DMS153 (cell line): ENCODE results near the gene RASGRP2.

Experiments
- DNase-seq: peaks from one replicate; lab custom pipeline; 2025; lab: John Stamatoyannopoulos, UW

RASGRP2 gene

GRCh38 chr11:64770120-64770519 lies 26.2 kb upstream of the RASGRP2 start:
- no peak for DNase-seq

GRCh38 chr11:64769283-64769682 lies 25.3 kb upstream of the RASGRP2 start:
- DNase-seq = no peak

- no peak for DNase-seq
Measured at GRCh38 chr11:64768300-64768694, 24.4 kb upstream of the RASGRP2 start.

GRCh38 chr11:64767344-64768299 lies 23.7 kb upstream of the RASGRP2 start:
- DNase-seq = no peak

DNA sequence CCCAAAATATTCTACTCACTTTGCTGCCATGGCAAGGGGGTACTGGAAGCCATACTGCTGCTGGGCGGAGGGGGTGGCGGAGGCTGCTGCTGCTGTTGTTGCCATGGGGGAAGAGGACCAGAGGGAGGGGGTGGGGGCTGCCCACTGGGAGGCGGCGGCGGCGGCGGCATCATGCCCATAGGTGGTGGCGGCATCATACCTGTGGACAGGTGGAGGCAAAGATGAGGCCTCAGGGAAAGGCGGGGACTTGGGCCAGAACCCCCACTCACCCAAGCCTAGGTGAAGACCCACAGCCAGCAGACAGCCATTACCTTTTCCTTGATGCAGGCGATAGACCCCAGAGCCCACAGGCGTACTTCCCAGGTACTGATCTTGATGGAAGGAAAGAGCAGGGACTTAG lies 22.9 kb upstream of the RASGRP2 start:
- DNase-seq = no peak

DNA sequence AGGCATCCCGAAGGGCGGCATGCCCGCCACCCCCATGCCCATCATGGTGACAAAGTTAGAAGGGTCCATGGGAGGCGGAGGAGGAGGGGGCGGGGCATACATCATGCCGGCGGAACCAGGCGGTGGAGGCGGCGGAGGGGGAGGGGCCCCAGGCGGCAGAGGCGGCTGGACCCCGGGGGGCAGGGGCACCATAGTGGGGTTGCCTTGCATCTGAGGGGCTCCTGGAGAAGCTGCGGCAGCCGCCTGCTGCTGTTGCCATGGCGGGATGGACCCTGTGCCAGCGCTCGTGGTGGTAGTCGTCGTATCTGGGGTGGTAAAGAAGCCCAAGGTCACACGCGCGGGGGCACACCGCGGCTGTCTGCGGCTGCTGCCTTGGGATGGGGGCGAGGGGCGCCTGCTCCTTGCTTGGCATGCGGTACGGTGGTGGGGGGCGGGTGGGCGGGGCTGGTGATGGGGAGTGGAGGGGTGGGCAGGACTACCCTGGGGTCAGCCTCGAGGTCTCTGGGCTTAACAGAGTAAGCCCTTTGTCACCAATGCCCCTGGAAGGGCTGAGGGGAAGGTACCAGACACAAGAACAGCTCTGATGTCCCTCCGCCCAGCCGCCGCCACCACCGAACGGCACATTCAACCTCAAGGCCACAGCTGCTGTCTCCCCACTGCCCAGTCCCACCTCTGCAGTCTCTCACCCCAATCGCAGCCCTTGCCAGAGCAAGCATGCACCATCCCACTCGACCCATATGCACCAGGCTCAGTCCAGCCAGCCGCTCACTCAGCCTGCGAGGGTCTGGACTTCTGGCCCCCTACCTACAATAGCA lies 22.1 kb upstream of the RASGRP2 start:
- DNase-seq = no peak

- no peak for DNase-seq
Measured at GRCh38 chr11:64765291-64765850, 21.4 kb upstream of the RASGRP2 start.

- no peak for DNase-seq
Measured at GRCh38 chr11:64764753-64765152, 20.8 kb upstream of the RASGRP2 start.

DNA sequence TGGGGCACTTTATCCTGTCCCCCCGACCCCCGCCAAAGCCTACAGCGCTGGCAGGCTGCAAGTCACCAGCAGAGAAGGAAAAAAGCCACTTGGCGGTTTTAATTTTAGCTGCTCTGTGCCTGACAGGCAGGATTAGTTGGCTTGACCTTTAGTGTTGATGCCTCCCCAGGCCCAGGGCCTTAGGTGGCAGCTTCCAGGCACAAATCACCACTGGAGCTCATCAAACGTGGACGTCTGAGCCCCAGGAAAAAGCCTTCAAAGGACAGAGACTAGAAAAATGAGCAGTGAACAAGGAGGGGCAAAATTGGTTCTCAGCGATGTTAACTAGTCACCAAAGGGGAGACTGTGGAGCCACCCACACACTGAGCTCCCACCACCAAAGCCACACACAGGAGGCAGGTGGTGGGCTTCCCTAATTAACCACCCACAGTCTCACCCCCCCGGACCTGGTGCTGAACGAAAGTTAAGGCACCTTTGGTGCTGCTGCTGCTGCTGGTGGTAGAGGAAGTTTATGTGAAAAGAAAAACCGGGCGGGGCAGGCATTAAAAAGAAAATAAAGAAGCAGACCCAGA lies 20.2 kb upstream of the RASGRP2 start:
- no peak for DNase-seq

GRCh38 chr11:64763526-64764039 lies 19.6 kb upstream of the RASGRP2 start:
- DNase-seq = no peak

- no peak for DNase-seq
Measured at GRCh38 chr11:64762674-64763525, 19.0 kb upstream of the RASGRP2 start.

DNA sequence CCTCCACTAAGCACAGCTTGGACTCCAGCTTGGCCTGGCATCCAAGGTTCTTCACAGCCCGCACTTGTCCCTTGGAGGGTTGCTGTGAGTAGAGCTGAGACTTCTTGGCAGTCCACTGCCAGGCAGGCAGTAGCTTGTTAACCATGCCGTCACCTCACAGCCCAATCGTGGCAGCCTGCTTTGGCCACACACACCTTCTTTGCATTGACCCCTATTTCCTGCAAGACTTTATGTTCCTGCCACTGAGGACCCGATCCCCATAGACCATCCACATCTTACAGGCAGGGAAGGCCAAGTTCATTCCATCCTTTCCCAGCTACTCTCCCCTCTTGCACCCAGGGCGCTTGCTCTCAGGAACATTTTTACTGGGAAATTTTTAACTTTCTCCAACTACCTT lies 18.3 kb upstream of the RASGRP2 start:
- no peak for DNase-seq

GRCh38 chr11:64760759-64761420 lies 16.9 kb upstream of the RASGRP2 start:
- DNase-seq = no peak

- DNase-seq = no peak
Measured at GRCh38 chr11:64759722-64760719, 16.1 kb upstream of the RASGRP2 start, which contains the start of gene PYGM. PYGM (minus strand) TSS chr11:64759974; CDS start chr11:64759898, 76 bp downstream.

DNA sequence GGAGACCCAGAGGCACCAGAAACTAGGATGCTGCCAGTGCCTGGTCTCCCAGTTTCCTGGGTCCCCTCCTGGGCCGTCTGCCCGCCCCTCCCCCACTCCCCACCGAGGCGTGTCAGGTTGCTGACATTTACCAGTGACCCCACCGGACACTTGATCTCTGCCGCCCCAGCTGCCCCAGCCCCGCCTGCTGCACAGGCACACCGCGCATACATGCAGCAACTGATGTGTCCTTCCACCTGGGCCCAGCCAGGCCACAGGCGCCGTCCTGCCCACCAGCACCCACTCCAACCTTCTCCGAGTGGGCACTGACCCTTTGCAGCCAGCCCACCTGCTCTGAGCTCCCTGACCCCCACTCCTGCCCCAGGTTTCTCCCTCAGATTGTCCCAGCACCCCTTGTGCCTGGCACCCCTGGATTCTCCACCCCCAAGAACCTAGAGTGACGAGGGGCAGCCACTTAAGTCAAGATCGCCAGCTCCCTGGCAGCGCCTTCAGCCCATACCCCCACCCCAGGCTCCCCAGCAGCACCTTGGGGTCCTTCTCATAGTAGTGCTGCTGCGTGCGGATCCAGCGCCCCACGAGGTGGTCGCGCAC lies 15.3 kb upstream of the RASGRP2 start:
- DNase-seq = no peak

DNA sequence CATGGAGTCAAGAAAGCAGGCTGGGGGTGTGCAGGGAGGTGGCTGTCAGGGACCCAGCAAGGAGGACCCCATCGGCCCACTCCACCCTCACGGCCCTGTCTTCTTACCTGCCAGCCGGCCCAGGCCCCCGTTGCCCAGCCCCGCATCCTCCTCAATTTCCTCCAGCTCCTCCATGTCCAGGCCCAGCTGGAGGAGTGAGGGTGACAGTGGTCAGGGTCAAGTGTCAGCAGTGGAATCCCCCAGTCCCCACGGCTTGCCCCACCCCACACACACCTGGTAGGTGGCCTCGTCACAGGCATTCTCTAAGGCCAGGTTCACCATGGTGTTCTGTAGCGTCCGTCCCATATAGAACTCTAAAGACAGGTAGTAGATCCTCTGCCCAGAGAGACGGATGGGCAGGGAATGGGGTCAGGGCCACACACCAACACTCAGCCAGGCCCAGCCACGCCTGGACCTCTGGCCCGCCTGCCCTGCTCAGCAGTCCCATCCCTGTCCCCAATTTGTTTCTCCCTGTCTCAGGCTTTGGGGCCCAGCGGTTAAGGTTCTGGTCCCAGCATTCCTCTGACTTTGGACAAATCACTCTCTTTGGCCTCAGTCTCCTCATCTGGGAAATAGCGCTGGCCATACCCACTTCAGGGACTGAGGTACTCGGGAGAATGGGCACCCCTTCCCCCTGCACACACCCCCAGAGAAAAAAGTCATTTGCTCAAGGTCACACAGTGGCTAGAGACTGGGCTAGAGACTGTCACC lies 14.6 kb upstream of the RASGRP2 start:
- no peak for DNase-seq

GRCh38 chr11:64757549-64758329 lies 13.8 kb upstream of the RASGRP2 start:
- DNase-seq = no peak
